GM12865 (cell line): ENCODE results near the gene IMPA2.

ENCODE experiments used
- DNase-seq: peaks from one replicate; pipeline ENCODE4 v3.0.0; 2010; ENCODE audit warnings: low read depth
- H3K4me3 ChIP-seq: 2 replicates; pipeline ENCODE4 v1.5.1; 2011; ENCODE audit warnings: mild to moderate bottlenecking, low read depth, low read length, control low read depth
- TF ChIP-seq, protein P1 (sequence below): IDR thresholded peaks from 2 replicates; pipeline ENCODE4 v1.5.1; 2011; ENCODE audit warnings: low read length, control low read depth, low read depth, inconsistent platforms; ENCODE audit not compliant: insufficient read depth; ENCODE audit errors: missing control alignments

The IMPA2 gene

GRCh38 chr18:11991021-11991795 is 9.9 kb downstream of the IMPA2 start:
- no peak for DNase-seq
- TF ChIP-seq, protein P1, sequence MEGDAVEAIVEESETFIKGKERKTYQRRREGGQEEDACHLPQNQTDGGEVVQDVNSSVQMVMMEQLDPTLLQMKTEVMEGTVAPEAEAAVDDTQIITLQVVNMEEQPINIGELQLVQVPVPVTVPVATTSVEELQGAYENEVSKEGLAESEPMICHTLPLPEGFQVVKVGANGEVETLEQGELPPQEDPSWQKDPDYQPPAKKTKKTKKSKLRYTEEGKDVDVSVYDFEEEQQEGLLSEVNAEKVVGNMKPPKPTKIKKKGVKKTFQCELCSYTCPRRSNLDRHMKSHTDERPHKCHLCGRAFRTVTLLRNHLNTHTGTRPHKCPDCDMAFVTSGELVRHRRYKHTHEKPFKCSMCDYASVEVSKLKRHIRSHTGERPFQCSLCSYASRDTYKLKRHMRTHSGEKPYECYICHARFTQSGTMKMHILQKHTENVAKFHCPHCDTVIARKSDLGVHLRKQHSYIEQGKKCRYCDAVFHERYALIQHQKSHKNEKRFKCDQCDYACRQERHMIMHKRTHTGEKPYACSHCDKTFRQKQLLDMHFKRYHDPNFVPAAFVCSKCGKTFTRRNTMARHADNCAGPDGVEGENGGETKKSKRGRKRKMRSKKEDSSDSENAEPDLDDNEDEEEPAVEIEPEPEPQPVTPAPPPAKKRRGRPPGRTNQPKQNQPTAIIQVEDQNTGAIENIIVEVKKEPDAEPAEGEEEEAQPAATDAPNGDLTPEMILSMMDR = no peak
- no peak overlapping the region for H3K4me3 ChIP-seq

DNA sequence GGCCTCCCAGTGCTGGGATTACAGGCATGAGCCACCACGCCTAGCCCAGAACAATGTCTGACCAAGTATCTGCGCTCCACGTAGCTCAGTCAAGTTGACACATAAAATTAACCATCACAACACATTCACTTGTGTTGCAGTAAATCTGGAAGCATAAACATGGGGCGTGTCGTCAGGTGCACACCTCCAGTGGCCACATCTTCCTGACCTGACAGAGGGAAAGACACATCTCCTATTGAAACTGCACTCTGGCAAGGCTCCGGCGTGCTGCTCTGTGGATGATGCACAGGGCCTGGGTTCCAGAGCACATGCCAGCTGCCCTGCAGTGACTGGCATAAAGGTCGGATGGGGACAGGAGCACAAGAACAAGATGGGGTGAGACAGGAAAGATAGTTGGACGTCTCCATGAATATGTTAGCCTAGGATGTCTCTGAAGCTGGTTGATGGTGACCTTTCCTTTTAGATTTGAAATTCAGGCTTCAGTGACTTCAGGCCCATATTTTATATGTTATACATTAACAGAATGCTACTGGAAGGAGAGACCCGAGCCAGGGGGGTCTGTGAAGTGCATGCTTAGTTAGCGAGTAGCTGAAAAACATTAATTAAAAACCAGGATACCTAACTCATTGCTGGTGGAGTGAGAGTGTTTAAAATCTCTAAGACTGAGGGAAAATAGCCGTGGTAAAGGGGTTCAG is 10.9 kb downstream of the IMPA2 start:
- DNase-seq = no peak
- no peak overlapping the region for H3K4me3 ChIP-seq
- TF ChIP-seq, protein P1 = no peak

DNA sequence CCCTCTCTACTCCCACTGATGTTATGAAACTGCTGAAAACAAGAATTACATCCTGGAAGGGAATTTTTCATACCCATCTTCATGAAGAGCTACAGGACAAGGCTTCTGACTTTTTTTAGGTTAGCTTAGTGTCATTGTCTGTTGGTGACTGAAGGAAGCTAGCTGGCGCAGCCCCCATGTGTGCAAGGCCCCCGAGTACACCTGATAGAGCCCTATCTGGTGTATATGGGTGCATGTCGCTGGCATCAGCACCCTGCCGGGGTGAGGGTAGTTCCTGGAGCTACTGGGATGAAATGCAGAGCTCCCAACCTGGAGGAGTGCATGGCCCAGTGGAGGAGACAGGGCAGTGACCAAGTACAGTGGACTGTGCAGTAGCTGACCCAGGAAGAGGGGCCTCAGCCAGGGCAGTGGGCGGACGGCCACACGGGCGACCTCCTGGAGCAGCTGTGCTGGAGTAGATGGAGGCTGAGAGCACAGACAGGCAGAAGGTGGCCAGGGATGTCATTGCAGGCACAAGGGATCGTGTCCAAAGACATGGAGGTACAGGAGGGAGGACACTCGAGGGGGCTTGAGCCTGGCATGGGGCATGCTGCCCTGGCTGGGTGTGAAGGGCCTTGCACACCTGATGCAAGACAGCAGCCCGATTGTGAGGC is 12.1 kb downstream of the IMPA2 start:
- TF ChIP-seq, protein P1 = no peak
- DNase-seq = no peak
- H3K4me3 ChIP-seq = no peak overlapping the region

GRCh38 chr18:11994336-11994702 is 13.0 kb downstream of the IMPA2 start:
- H3K4me3 ChIP-seq = no peak overlapping the region
- TF ChIP-seq, protein P1 = no peak
- DNase-seq = no peak

DNA sequence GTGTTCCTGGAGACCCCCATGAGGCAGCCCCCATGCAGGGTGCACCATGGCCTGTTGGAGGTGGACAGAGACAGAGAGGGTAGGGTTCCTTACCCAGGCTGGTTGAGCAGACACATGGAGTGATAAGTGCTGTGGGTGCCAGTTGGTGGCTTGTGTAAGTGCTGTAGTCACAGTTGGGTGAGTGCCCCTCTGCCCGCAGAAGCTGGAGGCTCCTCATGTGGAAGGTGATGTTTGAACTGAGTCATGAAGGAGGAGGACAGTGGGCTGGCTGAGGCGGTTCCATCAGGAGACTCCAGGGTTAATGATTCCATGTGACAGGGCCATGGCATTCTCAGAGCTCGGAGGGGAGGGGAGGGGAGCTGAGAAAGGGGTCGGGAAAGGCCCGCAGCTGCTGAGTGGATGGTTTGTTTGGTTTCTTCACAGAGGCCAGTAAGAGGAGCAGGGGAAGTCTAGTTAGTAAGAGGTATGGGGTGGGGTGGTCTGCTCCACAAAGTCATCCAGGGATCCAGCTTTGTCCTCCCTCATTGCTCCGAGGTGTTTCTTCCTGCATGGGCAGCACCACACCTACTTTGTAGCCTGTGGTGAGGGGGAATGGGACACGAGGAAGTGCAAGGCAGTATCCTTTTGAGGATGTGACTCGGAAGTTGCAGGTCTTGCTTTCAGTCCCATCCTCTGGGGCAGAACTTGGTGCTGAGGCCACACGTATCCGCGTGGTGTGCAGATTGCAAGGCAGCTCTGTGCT is 13.6 kb downstream of the IMPA2 start:
- TF ChIP-seq, protein P1 = no peak
- H3K4me3 ChIP-seq = no peak overlapping the region
- DNase-seq = no peak

DNA sequence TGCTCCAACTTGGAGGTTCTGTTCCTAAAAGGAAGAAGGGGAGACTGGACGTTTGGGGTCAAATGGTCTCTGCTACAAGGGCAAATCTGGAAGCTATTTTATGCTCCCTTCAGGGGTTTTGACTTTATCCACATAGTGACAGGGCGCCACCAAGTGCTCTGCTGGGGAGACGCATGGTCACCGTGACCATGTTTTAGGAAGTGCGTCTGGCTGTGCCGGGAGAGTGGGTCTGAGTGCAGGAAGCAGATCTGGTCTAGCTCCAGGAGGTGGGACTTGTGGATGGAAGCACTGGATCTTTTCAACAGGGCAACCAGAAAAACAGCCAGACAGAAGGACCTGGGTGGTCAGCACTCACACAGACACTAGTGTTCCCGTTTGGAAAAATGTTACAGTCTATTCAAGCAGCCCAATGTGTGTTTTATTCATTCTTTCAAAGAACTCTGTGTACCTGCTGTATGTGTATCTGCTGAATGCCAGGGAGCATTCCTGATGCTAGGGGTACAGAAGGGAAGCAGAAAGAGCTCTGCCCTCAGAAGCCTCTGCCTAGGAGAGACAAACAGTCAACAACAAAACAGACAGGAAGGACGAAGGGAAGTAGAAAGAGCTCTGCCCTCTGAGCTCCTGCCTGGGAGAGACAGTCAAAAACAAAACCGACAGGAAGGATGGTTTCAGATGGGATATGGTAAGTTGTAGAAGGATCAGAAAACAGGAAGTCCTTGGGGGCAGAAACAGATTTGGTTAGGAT is 14.3 kb downstream of the IMPA2 start:
- DNase-seq = peak; percentile 77
- TF ChIP-seq, protein P1 = peak; percentile 79
- H3K4me3 ChIP-seq = no peak overlapping the region
